SH-SY5Y (cell line): Measurements from ENCODE around the gene ILDR2.

ENCODE experiments used
- GATA2 ChIP-seq: IDR thresholded peaks from 2 replicates; pipeline ENCODE4 v1.6.1; 2011; ENCODE audit warnings: mild to moderate bottlenecking, low read depth, low read length
- GATA3 ChIP-seq: IDR thresholded peaks from 2 replicates; pipeline ENCODE4 v1.6.1; 2011; ENCODE audit warnings: low read depth, mild to moderate bottlenecking, low read length, moderate library complexity

GRCh38 chr1:166929911-166930310 lies 45.4 kb downstream of the ILDR2 start:
- TF ChIP-seq GATA2 (no peak), GATA3 (no peak)
